ENCODE measurements around the gene SPTBN2.

The SPTBN2 gene

DNA sequence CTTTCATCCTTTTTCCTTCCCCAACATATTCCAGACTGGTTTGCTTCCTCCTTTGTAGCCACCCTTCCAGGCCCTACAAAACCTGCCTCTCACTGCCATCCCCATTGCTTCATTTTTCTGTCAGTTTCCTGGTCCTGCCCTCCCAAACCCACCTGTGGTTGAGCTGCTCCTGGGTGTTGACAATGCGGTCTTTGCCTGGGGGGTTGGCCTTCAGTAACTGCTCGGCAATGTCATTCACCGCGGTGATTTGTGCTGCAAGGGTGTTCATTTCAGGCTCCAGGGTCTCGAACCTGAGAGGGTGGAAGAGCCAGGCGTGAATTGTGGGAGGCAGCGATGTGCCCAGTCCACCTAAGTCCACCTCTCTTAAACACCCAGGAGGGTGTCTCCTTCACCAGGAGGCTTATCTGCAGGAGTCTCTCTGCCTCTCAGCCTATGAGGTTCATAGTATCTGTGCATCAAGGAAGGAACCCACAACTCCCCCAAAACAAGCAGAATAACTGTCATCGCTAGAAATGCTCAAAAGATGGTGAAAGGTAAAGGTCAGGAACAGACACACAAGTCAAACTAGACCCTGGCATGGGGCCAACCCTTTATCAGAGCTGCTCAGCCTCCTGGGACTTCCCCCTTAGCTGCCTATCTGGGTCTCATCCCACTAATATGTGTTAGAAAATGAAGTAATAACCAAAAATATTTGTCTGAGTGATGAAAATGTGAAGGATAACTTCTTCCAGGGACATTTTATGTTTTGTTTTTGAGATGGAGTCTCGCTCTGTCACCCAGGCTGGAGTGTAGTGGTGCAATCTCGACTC lies 27.4 kb downstream of the SPTBN2 start:
- no peak for DNase-seq

GRCh38 chr11:66700742-66701141 lies 28.3 kb downstream of the SPTBN2 start:
- DNase-seq = no peak

DNA sequence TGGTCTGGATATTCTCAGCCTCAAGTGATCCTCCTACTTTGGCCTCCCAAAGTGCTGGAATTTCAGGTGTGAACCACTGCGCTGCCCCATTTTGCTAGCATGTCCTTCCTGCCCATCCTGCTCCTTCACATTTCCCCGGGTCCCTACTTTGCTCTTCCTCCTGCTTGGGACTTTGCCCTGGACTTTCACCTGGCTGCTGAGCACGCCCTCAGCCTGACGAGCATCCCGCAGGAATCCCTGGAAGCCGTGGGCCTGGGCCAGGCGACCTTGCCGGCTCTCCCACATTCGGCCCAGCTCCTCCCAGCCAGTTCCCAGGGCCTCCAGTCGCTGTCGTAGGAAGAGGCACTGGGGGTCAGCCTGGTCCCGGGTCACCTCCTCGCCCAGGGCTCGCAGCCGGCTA lies 28.7 kb downstream of the SPTBN2 start:
- DNase-seq = no peak

GRCh38 chr11:66698491-66698890 lies 30.5 kb downstream of the SPTBN2 start:
- no peak for DNase-seq

DNA sequence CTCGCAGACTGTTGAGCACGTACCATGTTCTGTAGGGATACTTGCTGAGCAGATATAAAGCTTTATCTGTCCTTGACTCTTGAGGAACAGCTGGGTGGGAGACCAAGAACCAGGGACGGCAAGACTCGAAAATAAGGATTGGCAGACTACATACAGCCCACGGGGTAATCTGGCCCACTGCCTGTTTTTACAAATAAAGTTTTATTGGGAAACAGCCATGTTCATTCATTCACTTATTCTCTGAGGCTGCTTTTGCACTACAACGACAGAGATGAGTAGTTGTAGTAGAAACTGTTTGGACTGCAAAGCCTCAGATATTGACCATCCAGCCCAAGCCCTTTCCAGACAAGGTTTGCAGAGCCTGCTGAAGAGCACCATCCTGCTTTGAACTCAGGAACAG lies 31.0 kb downstream of the SPTBN2 start:
- DNase-seq = no peak

- DNase-seq = no peak
Observed at GRCh38 chr11:66696146-66696545, 32.9 kb downstream of the SPTBN2 start.

DNA sequence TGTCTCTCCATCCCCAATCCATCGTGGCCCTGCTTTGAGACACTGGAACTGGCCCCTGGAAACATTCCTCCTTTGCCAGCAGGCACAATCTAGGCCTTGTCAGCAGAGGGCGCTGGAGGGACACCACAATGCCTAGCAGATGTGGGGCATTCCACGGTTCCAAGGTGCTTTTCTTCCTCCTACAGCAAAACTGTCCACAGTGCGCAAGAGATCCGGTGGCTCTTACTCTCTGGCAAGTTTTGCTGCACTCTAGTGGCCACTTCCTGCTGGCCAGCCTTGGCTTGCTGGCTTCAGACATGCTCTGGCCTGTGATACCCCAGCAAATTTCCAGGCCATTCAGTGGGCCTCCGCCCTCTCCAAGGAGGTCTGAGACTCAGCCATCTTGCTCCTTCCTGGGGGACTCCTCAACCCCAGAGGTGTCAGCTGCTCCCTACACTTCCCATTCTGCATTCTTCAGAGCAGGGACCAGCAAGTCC lies 34.2 kb downstream of the SPTBN2 start:
- peak; percentile 60 for DNase-seq

DNA sequence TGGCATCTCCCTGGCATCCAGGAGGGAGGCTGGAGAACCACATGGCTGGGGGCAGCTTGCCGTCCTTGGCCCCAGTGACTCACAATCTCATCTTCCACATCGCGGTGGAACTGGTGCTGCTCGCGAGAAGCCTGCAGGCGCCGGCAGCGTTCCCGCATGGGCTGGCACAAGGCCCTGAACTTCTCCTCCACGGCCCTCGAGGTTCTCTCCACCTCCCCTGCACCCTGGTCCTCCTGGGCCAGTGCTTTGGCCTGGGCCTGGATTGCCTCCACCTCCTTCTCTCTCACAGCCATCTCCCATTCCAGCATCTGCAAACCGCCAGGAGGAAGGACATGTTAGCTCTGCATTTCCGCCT lies 35.0 kb downstream of the SPTBN2 start:
- no peak for DNase-seq

DNA sequence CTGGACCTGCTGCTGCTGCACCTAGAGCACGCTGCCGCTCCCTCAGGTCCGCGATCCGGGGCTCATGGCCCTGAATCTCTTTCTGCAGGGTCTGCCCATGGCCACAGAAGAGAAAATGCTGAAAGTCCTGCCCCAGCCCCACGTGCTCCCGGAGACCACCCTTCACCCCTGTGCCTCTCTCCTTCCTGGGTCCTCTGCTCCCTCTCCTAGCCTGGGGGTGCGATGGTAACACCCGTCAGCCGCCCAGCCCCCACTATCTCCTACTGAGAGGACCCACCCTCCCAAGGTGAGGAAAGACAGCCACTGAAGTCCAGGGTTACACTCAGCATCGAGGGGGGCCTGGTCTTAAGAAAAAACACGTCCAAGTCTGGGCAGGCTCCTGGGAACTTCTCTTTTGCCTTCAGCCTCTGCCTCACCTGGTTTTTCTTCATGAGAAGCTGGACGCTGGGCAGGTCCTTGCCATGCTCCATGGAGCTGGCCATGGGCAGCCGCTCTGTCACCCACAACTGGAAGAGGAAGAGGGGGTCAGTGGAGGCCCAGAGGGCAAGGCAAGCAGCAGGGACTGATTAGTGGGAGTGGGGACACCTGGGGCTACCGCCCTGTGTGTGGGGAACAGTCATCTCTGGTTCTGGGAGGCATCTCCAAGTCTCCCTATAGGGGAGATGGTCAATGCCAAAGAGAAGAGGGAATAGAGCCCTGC lies 35.5 kb downstream of the SPTBN2 start:
- no peak for DNase-seq

- no peak for DNase-seq
Observed at GRCh38 chr11:66692871-66693331, 36.1 kb downstream of the SPTBN2 start.

GRCh38 chr11:66692446-66692845 lies 36.6 kb downstream of the SPTBN2 start:
- DNase-seq = no peak

GRCh38 chr11:66691311-66691980 lies 37.6 kb downstream of the SPTBN2 start:
- no peak for DNase-seq

DNA sequence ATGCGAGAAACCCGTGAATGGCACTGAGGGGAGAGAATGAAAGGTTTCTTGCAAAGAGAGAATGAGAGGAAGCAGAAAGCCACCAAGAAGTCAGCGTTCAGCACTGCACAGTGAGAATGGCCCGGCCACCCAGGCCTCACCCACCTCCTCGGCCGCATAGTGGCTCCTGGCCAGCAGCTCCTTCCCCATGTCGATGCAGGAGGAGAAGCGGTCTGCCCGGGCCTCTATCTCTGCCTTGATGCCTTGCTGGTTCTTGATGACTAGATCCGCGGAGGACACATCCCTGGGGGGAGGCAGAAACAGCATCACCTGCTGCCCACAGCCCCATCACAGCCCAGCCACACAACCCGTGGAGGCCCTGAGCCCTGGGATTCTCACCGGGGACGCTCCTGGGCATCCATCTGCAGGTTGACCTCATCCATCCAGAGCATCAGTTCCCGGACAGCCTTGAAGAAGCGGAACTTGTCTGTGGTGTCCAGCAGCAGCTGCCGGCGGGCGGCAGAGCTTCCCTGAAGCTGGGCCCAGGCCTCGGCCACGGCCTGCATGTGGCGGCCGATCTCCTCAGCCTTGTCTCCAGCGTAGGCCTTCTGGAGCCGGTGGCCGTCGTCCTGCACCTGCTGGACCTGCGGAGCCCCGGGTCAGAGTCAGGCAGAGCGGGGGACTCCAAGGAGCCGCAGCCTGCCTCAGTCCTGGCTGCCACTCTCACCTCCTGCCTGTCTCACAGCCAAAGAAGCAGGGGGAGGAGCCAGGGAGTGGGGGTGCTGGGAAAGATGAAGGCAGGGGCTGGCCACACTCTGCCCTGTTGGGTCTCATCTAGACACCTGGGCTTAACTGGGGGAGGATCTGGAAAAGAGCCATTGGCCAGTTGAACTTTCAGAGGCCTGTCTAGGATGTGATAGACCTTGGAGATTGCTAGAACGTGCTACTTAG lies 39.1 kb downstream of the SPTBN2 start:
- no peak for DNase-seq

- no peak for DNase-seq
Observed at GRCh38 chr11:66688561-66689534, 40.2 kb downstream of the SPTBN2 start.

- DNase-seq = no peak
Observed at GRCh38 chr11:66687831-66688281, 41.2 kb downstream of the SPTBN2 start.

DNA sequence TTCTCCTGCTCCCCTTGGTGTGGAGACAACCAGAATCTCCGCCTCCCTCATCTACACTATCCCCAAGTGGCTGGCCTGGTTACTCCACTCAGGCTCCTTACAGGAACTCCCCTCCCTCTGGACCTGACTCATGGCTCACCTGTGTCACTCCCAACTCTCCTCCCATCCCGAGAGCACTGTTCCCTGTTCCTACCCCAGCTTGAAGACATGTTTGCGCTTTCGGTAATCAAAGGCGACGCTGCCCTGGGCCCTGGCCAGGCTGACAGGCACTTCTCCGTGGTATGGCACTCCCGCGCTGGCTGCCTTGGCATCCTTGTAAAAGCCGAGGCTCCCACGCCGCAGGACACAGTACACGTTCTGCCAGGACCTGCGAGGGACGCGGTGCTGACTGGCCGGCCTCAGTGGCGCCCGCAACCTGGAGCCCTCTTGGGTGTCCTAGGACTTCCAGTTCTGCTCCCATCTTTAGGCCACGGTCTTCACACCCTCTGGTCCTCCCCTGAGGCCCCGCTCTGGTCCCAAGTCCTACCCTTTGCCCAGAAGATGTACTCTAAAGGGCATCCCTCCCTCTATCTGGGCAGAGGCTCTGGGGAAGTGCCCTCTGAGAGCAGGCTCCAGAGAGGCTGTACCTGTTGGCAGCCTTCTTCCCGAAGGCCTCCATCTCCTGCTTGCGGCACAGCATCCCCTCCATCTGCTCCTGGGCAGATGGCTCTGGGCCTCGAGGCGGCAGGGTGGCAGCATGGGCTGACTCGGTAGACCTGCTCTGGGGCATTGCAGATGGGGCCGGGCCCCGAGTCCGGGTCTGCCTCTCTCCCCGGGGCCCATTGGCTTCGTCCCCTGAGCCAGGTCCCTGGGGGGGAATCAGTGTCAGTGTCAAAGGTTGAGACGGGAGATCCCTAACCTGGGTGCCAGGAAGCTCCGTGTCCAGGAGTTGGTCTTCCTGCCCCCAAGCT lies 41.9 kb downstream of the SPTBN2 start:
- peak; percentile 31 for DNase-seq

DNA sequence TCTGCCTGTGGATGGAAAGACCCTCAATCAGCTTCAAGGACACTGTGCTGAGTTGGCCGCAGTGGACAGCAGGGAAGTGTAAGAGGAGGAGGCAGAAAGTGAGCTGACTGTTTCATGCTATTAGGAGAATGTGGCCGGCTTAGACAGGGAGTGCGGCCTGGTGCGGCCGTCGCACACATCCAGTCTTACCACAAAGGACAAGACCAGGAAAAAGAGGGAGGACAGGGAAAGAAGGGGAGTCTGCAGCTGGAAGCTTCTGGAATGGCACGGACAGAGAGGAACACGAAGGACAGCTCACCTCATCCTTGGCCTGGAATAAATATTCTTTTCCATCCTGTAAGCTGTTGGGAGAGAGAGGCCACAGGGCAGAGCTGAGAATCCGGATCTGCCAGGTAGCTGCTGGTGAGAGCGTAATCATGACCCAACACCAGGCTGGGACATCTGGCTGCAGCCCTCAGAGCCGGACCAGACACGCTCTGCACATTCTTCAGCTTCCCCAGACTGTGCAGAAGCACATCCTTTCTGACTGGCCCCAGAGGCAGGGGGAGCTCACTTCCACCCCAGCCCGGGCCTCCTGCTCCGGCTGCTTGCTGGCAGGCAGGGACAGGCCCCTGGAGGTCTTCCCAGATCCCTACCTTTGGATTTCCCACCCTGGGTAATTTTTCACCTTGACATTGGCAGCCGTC lies 42.8 kb downstream of the SPTBN2 start:
- no peak for DNase-seq

DNA sequence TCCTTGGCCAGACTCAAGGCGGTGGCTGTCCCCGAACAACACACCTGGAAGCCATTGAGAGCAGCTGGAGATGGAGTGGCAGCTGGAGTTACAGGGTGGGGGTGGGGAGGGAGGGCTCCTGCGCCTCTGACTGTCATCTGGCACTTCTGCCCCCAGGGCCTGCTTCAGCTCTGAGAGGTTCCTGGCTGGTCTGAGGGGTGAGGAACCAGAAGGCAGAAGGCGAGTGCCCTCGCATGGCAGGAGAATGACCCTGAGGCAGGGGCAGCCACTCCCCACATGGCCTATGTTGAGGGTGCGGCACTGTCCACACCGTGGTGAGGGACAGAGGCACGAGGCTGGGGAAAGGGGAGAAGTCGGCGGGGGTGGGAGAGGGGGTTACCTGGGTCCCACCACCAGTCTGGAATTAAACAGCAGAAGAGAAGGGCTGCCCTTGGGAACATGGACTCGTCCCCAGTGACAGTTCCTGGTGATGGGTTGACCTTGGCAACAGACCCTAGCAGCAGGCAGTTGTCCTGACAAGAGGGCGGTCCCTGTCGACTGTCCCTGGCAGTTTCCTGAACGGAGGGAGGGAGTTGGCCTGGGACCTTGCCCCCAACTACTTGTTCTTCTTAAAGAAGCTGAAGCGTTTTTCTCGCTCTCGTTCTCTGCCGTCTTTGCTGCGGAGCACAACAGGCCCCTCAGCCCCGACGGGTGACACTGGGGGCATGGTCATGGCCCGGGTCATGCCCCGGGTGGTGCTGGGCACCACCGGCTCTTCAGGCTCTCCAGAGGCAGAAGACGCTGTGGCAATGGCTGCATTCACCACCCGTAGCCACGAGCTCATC lies 43.5 kb downstream of the SPTBN2 start:
- DNase-seq = no peak

GRCh38 chr11:66684635-66685034 lies 44.4 kb downstream of the SPTBN2 start:
- no peak for DNase-seq

All from NCI-H1694 treated with DMSO at 0.1 percent for 48 hours (cell line).